HG03103 (cell line): ENCODE measurements around the gene NOX3.

Source experiments
- ATAC-seq: cut with Tn5 transposase; IDR thresholded peaks from one replicate; pipeline ENCODE4 v1.9.1; 2021; ENCODE audit warnings: low read depth; ENCODE audit not compliant: unreplicated experiment

NOX3 gene

GRCh38 chr6:155436981-155437749 lies 18.5 kb downstream of the NOX3 start:
- no peak for ATAC-seq

GRCh38 chr6:155434829-155435423 lies 20.7 kb downstream of the NOX3 start:
- no peak for ATAC-seq

- ATAC-seq = no peak
Measured at GRCh38 chr6:155434096-155434495, 21.5 kb downstream of the NOX3 start.

- ATAC-seq = no peak
Measured at GRCh38 chr6:155432293-155432692, 23.3 kb downstream of the NOX3 start.

GRCh38 chr6:155429321-155429893 lies 26.2 kb downstream of the NOX3 start:
- no peak for ATAC-seq

GRCh38 chr6:155426408-155426945 lies 29.2 kb downstream of the NOX3 start:
- no peak for ATAC-seq

GRCh38 chr6:155424181-155424580 lies 31.5 kb downstream of the NOX3 start:
- ATAC-seq = no peak

- no peak for ATAC-seq
Measured at GRCh38 chr6:155422635-155423034, 33.0 kb downstream of the NOX3 start.

GRCh38 chr6:155420492-155420891 lies 35.1 kb downstream of the NOX3 start:
- no peak for ATAC-seq

- no peak for ATAC-seq
Measured at GRCh38 chr6:155419161-155419560, 36.5 kb downstream of the NOX3 start.

GRCh38 chr6:155418017-155418761 lies 37.5 kb downstream of the NOX3 start:
- ATAC-seq = peak; percentile 57

- no peak for ATAC-seq
Measured at GRCh38 chr6:155417454-155417853, 38.2 kb downstream of the NOX3 start.

- no peak for ATAC-seq
Measured at GRCh38 chr6:155415953-155416352, 39.7 kb downstream of the NOX3 start.

- ATAC-seq = no peak
Measured at GRCh38 chr6:155414049-155414448, 41.6 kb downstream of the NOX3 start.

GRCh38 chr6:155412335-155412734 lies 43.3 kb downstream of the NOX3 start:
- no peak for ATAC-seq

- ATAC-seq = no peak
Measured at GRCh38 chr6:155411154-155412052, 44.2 kb downstream of the NOX3 start.

GRCh38 chr6:155409391-155409790 lies 46.2 kb downstream of the NOX3 start:
- no peak for ATAC-seq

GRCh38 chr6:155408981-155409380 lies 46.7 kb downstream of the NOX3 start:
- no peak for ATAC-seq

- ATAC-seq = no peak
Measured at GRCh38 chr6:155408231-155408630, 47.4 kb downstream of the NOX3 start.

- no peak for ATAC-seq
Measured at GRCh38 chr6:155406801-155407200, 48.8 kb downstream of the NOX3 start.
